Neuron (in vitro differentiated cells): ENCODE data around the gene ASIC1.

Source experiments
- H2AFZ ChIP-seq: one replicate; pipeline ENCODE4 v1.6.1; 2013; ENCODE audit warnings: low read depth, mild to moderate bottlenecking, inconsistent platforms, low read length, moderate library complexity
- H3K27me3 ChIP-seq: one replicate; pipeline ENCODE4 v1.6.1; 2013; ENCODE audit warnings: low read length; ENCODE audit not compliant: insufficient read depth
- H3K36me3 ChIP-seq: one replicate; pipeline ENCODE4 v1.6.1; 2013; ENCODE audit warnings: low read length; ENCODE audit not compliant: insufficient read depth
- H3K4me1 ChIP-seq: one replicate; pipeline ENCODE4 v1.6.1; 2013; ENCODE audit warnings: low read length; ENCODE audit not compliant: insufficient read depth
- H3K4me3 ChIP-seq: 2 replicates; pipeline ENCODE4 v1.5.1; 2013; ENCODE audit warnings: mild to moderate bottlenecking, low read length, moderate library complexity
- H3K9me3 ChIP-seq: one replicate; pipeline ENCODE4 v1.6.1; 2013; ENCODE audit warnings: low read length

The ASIC1 gene

DNA sequence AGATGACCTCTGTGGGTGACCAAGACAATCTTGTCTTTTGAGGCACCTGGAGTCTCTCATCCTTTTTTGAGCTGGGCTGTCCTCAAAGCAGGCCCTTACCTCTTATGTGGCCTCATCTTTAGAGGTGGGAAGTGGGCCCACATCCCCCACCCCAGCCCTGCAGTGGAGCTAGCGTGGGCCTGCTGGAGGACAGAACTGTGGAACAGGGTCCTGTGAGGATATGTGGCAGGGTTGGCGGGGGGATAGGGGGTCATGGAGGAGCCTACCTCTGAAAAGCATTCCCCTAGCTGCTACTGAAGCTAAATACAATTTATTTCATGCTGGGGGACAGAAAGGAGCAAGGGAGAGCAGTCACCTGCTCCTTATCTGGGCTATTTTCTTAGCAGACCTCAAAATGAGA lies 46.0 kb downstream of the ASIC1 start:
- H3K4me3 ChIP-seq, result no peak overlapping the region
- H3K27me3 ChIP-seq, result no peaks in the 10 kb centered on the region
- H3K4me1 ChIP-seq, result peaks cover 4% of the 10 kb centered on the region
- H2AFZ ChIP-seq, result no peak overlapping the region
- no peaks in the 10 kb centered on the region for H3K9me3 ChIP-seq
- peaks cover 25% of the 10 kb centered on the region for H3K36me3 ChIP-seq

DNA sequence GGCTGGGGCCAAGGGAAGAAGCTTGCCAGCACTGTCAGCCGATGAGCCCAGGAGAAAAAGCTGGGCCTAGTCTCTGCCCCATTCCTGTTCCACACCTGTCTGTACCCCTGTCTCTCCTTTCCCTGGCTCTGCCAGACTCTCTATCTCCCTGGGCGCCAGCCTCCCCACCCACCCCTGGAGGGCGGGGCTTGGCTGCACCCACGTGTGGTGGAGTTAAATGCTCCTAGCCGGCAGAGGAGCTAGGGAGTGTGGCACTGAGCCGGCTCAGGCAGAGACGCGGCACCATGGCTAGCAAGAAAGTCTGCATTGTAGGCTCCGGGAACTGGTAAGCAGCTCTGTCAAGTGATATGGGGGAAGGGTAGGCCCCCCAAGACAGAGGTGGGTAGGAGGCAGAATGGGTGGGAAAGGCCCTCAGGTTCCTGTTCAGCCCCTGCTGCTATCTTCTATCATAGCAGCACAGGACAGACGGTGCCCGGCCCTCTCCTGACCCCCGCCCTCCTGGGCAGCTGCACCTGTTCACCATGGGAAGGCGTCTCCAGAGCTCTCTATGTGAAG lies 46.4 kb downstream of the ASIC1 start, which contains the start of gene GPD1:
GPD1 (plus strand) TSS at position 242 of the 555 bp plus-strand sequence; CDS start at position 285, 43 bp downstream.
- Histone ChIP-seq H3K36me3 (peaks cover 20% of the 10 kb centered on the region), H3K4me3 (no peak within 1 kb of the TSS), H3K27me3 (no peaks in the 10 kb centered on the region), H3K9me3 (no peaks in the 10 kb centered on the region), H3K4me1 (peaks cover 4% of the 10 kb centered on the region), H2AFZ (no peak within 1 kb of the TSS)

- no peak overlapping the region for H2AFZ ChIP-seq
- H3K4me1 ChIP-seq, result peaks cover 4% of the 10 kb centered on the region
- no peaks in the 10 kb centered on the region for H3K27me3 ChIP-seq
- H3K36me3 ChIP-seq, result peaks cover 11% of the 10 kb centered on the region
- H3K9me3 ChIP-seq, result no peaks in the 10 kb centered on the region
- no peak overlapping the region for H3K4me3 ChIP-seq
Observed at GRCh38 chr12:50104417-50105366, 47.3 kb downstream of the ASIC1 start.

GRCh38 chr12:50105913-50106450 lies 48.6 kb downstream of the ASIC1 start:
- H3K4me1 ChIP-seq, result peaks cover 16% of the 10 kb centered on the region
- H3K9me3 ChIP-seq, result no peaks in the 10 kb centered on the region
- no peak overlapping the region for H3K4me3 ChIP-seq
- no peaks in the 10 kb centered on the region for H3K36me3 ChIP-seq
- H3K27me3 ChIP-seq, result no peaks in the 10 kb centered on the region
- H2AFZ ChIP-seq, result no peak overlapping the region

DNA sequence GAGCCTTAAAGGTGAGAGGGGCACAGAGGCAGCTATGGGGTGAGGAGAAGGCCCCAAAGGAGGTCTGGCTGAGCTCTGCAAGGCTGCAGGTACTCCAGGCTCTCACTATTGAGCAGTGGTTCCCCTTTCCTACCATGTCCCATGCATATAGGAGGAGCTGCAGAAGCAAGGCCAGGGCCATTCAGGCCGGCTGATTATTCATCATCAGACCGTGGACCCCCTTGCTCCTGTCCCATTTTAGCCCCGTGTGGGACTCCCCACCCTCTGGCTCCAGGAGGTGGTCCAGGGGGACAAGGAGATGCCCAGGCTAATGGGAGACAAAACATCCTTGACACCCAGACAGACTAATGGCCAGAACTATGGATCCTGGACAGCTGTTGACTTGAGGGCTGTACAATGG lies 49.5 kb downstream of the ASIC1 start:
- Histone ChIP-seq H2AFZ (no peak overlapping the region), H3K27me3 (no peaks in the 10 kb centered on the region), H3K36me3 (no peaks in the 10 kb centered on the region), H3K9me3 (no peaks in the 10 kb centered on the region), H3K4me1 (peaks cover 19% of the 10 kb centered on the region), H3K4me3 (no peak overlapping the region)

GRCh38 chr12:50107416-50108268 lies 50.2 kb downstream of the ASIC1 start:
- Histone ChIP-seq H2AFZ (no peak overlapping the region), H3K4me3 (no peak overlapping the region), H3K9me3 (no peaks in the 10 kb centered on the region), H3K27me3 (no peaks in the 10 kb centered on the region), H3K36me3 (no peaks in the 10 kb centered on the region), H3K4me1 (peaks cover 19% of the 10 kb centered on the region)

GRCh38 chr12:50109319-50109718 lies 51.9 kb downstream of the ASIC1 start:
- Histone ChIP-seq H3K9me3 (no peaks in the 10 kb centered on the region), H3K27me3 (no peaks in the 10 kb centered on the region), H2AFZ (no peak overlapping the region), H3K4me1 (peaks cover 24% of the 10 kb centered on the region), H3K36me3 (no peaks in the 10 kb centered on the region), H3K4me3 (no peak overlapping the region)

GRCh38 chr12:50110127-50110761 lies 52.8 kb downstream of the ASIC1 start:
- no peaks in the 10 kb centered on the region for H3K27me3 ChIP-seq
- peak overlapping the region; percentile 58 for H2AFZ ChIP-seq
- H3K9me3 ChIP-seq, result no peaks in the 10 kb centered on the region
- no peaks in the 10 kb centered on the region for H3K36me3 ChIP-seq
- no peak overlapping the region for H3K4me3 ChIP-seq
- H3K4me1 ChIP-seq, result peaks cover 24% of the 10 kb centered on the region

GRCh38 chr12:50110762-50111351 lies 53.5 kb downstream of the ASIC1 start:
- no peaks in the 10 kb centered on the region for H3K9me3 ChIP-seq
- peak overlapping the region; percentile 49 for H3K4me3 ChIP-seq
- no peaks in the 10 kb centered on the region for H3K36me3 ChIP-seq
- peak overlapping the region; percentile 58 for H2AFZ ChIP-seq
- peaks cover 21% of the 10 kb centered on the region for H3K4me1 ChIP-seq
- H3K27me3 ChIP-seq, result no peaks in the 10 kb centered on the region

- Histone ChIP-seq H3K27me3 (no peaks in the 10 kb centered on the region), H3K4me3 (peak overlapping the region; percentile 49), H3K4me1 (peaks cover 20% of the 10 kb centered on the region), H3K36me3 (peaks cover under 1% of the 10 kb centered on the region), H3K9me3 (no peaks in the 10 kb centered on the region), H2AFZ (peak overlapping the region; percentile 58)
Observed at GRCh38 chr12:50111395-50111692, 53.9 kb downstream of the ASIC1 start.

GRCh38 chr12:50111693-50112455 lies 54.5 kb downstream of the ASIC1 start, which contains the start of gene COX14:
Gene COX14 (plus strand): TSS chr12:50112236. CDS start chr12:50120044, 7,808 bp downstream.
- peak within 1 kb of the TSS; percentile 79 for H3K4me3 ChIP-seq
- no peaks in the 10 kb centered on the region for H3K9me3 ChIP-seq
- peak within 1 kb of the TSS; percentile 58 for H2AFZ ChIP-seq
- no peaks in the 10 kb centered on the region for H3K27me3 ChIP-seq
- H3K4me1 ChIP-seq, result peaks cover 23% of the 10 kb centered on the region
- H3K36me3 ChIP-seq, result peaks cover 4% of the 10 kb centered on the region
